ENCODE results near the gene KRT17.
"Not testable (repeated sequence)": the region's sequence is repeated elsewhere in the genome, so short reads cannot be mapped to it uniquely, and the experiment has no call there.

Gene KRT17

GRCh38 chr17:41619036-41619926 lies 5.1 kb downstream of the KRT17 start:
- DNase-seq: no peak

GRCh38 chr17:41618341-41619035 lies 5.9 kb downstream of the KRT17 start:
- no peak for DNase-seq

GRCh38 chr17:41617698-41618097 lies 6.7 kb downstream of the KRT17 start:
- DNase-seq: no peak

- DNase-seq: no peak
Observed at GRCh38 chr17:41617136-41617535, 7.2 kb downstream of the KRT17 start.

- not testable (repeated sequence) for DNase-seq
Observed at GRCh38 chr17:41616486-41616885, 7.9 kb downstream of the KRT17 start.

- DNase-seq: no peak
Observed at GRCh38 chr17:41615454-41615853, 8.9 kb downstream of the KRT17 start.

- not testable (repeated sequence) for DNase-seq
Observed at GRCh38 chr17:41614767-41615166, 9.6 kb downstream of the KRT17 start.

GRCh38 chr17:41614098-41614497 lies 10.3 kb downstream of the KRT17 start:
- no peak for DNase-seq

- no peak for DNase-seq
Observed at GRCh38 chr17:41613277-41614082, 10.9 kb downstream of the KRT17 start.

GRCh38 chr17:41612376-41613160 lies 11.8 kb downstream of the KRT17 start, which contains the start of gene KRT16:
KRT16 (minus strand) TSS chr17:41612767; CDS start chr17:41612688, 79 bp downstream.
- DNase-seq: not testable (repeated sequence)

GRCh38 chr17:41610965-41611640 lies 13.3 kb downstream of the KRT17 start:
- no peak for DNase-seq

- not testable (repeated sequence) for DNase-seq
Observed at GRCh38 chr17:41610061-41610517, 14.3 kb downstream of the KRT17 start.

GRCh38 chr17:41606930-41607329 lies 17.4 kb downstream of the KRT17 start:
- DNase-seq: not testable (repeated sequence)

GRCh38 chr17:41602524-41602923 lies 21.9 kb downstream of the KRT17 start:
- DNase-seq: no peak

- DNase-seq: no peak
Observed at GRCh38 chr17:41600318-41600717, 24.1 kb downstream of the KRT17 start.

- DNase-seq: no peak
Observed at GRCh38 chr17:41599680-41600079, 24.7 kb downstream of the KRT17 start.

GRCh38 chr17:41595585-41595984 lies 28.8 kb downstream of the KRT17 start:
- DNase-seq: no peak

- no peak for DNase-seq
Observed at GRCh38 chr17:41594363-41594915, 29.9 kb downstream of the KRT17 start.

GRCh38 chr17:41593306-41593981 lies 30.9 kb downstream of the KRT17 start:
- DNase-seq: no peak

GRCh38 chr17:41592601-41593305 lies 31.6 kb downstream of the KRT17 start:
- DNase-seq: no peak

Data from activated effector memory CD4-positive, alpha-beta T cell treated with Interleukin-2 at 50 U/mL for 16 hours (primary cell).